ENCODE data around the gene GPATCH2L.

Gene GPATCH2L

DNA sequence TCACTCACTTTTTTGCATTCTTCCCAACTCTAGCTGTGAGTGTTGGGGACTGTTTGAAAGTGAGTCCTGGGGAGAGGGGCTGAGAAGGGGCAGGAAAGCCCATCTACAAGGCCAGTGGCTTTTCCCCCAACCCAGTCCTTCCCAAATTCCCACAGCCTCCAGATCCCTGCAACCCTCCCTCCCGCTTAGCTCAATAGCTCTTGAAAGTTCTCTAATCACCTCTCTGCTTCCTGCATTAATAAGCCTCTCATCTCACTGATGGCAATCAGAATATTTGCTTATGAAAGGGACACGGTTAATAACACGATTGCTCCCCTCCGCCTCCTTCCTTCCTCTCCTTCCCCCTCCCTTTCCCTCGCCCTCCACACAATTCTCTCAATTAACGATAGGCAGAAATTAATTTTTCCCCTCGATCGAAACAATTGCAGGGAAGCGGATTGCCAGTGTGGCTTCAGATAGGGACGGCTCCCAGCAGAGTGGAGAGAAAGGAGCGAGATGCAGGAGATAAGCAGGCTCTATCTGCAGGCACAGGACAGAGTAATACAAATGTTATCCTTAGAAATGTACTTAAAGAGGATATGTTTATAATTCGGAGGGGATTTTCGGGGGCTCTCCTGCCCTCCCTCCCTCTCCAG, 15.1 kb upstream of the GPATCH2L start:
- DNase-seq (ENCODE audit: low read depth) = no peak

DNA sequence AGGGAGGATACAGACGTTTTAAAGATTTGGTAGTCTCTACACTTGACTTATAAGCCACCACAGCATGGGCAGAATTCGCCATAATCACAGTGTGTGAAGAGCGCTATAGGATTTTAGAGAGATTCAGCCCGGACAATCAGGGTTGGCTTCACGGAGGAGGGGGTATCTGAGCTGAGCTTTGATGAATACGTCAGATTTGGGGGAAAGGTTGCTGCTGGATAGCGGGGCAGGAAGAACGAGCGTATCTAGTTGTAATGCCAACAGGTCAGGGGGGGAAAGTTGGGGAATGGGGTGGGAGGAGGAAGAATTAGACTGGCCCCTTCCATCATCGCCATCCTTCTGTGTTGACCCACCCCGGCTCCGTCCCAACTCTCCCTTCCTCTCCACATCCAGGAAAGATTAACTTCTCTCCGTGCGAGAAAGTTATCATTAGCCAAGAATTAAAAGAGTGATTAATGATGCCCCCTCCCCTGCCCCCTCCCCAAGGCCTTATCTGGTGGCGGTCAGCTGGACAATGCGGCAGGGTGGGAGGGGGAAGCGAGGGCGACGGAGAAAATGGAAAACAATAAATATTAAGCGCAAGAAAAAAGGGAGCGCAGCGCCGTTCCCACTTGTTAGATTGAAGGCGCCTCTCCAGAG, 13.5 kb upstream of the GPATCH2L start:
- DNase-seq (ENCODE audit: low read depth) = no peak

DNA sequence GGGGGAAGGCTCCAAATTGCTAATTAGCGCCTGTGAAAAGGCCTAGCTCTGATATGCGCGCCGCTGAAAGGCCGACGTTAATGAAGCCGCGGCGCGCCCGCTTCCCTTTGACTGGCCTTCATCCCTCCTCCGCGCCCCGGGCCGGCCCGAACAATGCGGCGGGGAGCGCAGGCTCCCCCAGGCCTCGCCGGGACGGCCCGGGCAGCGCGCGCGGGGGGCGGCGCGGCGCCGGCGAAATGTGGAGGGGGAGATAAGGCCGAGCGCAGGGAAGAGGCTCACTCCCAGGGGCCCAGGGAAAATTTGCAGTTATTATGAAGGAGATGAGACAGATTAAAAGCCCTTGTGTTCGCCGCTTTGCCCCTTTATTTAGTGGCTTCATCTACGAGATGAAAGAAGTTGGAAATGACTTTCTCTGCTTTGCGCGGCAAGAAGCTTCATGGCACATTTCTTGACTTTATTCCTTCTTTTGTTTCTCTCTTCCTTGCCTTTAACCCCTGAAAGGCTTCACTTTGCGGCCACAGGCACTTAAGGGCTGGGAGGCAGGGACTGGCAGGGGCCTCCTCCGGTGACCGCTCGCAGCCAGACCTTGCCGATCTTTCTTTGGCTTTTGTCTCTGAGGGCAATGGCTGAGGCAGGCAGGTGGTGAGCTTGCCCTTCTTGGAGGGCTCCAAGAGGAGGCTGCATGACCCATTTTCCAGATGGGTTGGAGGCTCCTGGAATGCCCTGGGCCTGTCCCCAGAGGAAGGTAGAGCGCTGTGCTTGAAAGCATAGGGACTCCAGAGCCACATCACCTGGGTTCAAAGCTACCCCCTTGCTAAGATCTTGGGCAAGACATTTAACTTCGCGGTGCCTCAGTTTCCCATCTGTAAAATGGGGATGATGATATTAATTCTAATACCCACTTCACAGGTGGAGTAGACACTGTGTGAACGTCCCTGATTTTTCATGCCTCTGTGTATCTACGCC, 12.7 kb upstream of the GPATCH2L start:
- no peak for DNase-seq (ENCODE audit: low read depth)

DNA sequence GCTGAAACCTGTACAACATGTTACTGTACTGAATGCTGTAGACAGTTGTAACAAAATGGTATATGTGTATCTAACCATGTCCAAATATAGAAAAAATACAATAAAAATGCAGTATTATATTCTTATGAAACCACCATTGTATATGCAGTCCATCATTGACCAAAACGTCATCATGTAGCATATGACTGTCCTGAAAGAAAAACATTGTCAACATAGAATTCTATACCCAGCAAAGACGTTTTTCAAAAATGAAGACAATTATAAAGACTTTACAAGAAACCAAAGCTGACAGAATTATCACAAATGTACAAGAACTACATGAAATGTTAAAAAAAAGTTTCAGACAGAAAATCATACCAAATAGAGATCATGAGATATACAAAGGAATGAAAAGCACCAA, 8.1 kb upstream of the GPATCH2L start:
- DNase-seq (ENCODE audit: low read depth) = no peak

DNA sequence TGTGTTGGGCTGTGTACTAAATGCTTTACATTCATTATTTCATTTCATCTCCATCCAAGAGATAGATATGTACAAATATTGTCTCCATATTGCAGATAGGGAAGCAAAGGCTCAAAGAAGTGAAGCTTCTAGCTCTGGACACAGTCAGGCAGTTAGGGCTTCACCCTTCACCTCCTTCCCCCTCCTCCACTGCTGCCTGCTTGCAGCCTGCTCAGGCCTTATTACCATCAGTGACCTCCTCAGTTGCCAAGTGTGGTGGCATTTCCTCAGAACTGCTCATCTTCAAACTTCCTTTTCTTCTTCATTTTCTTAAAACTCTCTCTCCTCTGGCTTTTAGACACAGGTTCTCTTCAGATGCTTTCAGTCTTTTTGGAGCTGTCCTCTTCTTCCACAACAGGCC, 4.7 kb upstream of the GPATCH2L start:
- no peak for DNase-seq (ENCODE audit: low read depth)

GRCh38 chr14:76149196-76149595, 2.5 kb upstream of the GPATCH2L start:
- no peak for DNase-seq (ENCODE audit: low read depth)

GRCh38 chr14:76152333-76152681, 585 bp downstream of the GPATCH2L start:
- peak; percentile 70 for DNase-seq (ENCODE audit: low read depth)

DNA sequence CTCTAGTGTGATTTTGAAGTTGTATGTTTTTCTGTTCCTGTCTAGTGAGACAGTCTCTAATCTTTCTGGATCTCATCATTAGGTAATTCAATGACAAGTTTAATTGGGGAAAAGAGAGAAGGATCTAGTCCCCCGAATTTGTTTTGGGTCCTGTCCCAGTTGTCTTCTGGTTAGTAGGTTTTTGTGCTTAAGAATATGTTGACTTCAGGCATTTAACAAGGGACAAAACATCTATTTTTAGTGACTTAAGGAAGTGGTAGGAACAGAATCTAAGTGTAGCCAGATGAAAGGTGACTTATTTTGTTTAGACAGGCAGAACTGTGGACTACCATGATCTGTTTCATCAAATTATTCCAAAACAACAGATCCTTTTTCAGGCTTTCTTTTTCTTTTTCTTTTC, 2.2 kb downstream of the GPATCH2L start:
- DNase-seq (ENCODE audit: low read depth) = no peak

DNA sequence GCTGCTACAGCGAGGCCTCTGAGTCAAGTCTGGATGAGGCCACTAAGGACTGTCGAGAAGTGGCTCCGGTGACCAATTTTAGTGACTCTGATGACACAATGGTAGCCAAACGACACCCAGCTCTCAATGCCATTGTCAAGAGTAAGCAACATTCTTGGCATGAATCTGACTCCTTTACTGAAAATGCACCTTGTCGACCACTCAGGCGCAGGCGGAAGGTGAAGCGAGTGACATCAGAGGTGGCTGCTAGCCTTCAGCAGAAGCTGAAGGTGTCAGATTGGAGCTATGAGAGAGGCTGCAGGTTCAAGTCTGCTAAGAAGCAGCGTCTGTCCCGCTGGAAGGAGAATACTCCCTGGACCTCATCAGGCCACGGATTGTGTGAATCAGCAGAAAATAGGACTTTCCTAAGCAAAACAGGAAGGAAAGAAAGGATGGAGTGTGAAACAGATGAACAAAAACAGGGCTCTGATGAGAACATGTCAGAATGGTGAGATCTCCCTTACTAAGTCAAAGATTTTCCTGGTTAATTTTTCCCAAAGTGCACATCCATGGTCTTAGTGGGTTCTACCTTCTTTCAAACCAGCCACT, 2.9 kb downstream of the GPATCH2L start:
- DNase-seq (ENCODE audit: low read depth) = no peak

GRCh38 chr14:76163668-76164363, 12.1 kb downstream of the GPATCH2L start:
- no peak for DNase-seq (ENCODE audit: low read depth)

DNA sequence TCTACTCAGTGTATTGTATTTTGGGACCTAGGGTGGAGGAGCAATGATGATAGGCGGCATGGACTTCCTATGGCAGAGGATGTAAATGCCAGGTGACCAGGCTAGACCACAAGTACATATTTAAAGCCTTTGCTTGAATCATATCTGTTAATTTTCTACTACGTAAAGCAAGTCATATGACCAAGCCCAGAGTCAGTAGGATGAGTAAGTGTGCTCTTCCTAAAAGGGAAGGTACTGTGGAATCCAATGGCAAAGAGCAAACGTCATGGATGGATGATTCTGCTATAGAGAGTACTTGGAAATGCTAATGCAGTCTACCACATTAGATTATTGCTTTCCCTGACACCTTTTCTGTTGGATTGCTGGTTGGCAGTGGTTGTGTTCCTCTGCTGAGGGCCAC, 16.8 kb downstream of the GPATCH2L start:
- DNase-seq (ENCODE audit: low read depth) = no peak

DNA sequence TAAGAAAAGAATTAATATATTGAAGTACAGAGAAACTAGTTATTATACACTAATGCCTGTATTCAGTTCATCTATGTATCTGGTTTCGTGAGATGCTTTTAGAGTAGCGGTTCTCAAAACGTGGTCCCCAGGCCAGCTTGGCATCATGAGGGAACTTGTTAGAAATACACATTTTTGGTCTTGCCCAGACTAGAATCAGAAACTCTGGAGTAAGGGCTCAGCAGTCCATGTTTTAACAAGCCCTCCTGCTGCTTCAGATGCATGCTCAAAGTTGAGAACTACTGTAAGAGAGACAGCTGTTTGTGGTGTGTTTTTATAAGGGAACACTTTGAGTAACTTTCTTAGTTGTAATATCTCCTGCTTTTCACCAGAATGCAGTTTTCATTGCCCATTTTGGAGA, 18.1 kb downstream of the GPATCH2L start:
- DNase-seq (ENCODE audit: low read depth) = no peak

DNA sequence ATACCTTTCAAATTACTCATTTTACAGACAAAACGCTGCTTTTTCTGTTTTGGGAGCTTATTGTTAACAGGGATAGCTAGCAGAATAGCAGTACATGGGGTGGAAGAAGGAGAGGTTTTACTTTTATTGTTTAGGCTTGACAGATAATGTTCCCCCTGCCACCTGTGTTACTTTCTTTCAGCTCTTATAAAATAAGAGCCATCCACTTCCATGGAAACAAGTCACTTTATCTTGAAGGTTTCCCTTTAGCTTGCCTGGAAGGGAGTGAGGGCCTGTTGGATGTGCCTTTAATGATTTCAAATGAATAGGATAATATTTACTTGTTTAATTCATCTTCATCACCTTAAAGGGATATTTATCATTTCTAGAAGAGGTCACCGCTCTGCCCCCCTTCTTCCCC, 23.3 kb downstream of the GPATCH2L start:
- no peak for DNase-seq (ENCODE audit: low read depth)

GRCh38 chr14:76175942-76176341, 24.2 kb downstream of the GPATCH2L start:
- DNase-seq (ENCODE audit: low read depth) = no peak

DNA sequence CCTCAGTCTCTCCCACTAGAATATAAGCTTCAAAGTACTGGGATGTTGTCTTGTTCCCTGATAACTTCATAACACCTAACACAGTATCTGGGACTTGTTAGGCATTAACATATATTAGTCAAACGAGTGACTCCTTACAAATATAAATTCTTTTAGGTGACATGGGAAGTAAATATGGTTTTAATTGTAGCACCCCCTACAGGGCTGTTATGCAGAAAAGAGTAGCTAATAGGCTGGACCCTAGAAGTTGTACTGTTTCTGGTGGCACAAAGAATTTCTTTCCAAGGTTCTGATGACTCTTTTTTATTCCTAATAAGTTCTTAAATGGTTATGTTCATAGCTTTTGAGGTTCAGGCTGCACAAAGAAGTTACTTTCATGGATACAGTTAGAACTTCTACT, 29.8 kb downstream of the GPATCH2L start:
- DNase-seq (ENCODE audit: low read depth) = no peak

DNA sequence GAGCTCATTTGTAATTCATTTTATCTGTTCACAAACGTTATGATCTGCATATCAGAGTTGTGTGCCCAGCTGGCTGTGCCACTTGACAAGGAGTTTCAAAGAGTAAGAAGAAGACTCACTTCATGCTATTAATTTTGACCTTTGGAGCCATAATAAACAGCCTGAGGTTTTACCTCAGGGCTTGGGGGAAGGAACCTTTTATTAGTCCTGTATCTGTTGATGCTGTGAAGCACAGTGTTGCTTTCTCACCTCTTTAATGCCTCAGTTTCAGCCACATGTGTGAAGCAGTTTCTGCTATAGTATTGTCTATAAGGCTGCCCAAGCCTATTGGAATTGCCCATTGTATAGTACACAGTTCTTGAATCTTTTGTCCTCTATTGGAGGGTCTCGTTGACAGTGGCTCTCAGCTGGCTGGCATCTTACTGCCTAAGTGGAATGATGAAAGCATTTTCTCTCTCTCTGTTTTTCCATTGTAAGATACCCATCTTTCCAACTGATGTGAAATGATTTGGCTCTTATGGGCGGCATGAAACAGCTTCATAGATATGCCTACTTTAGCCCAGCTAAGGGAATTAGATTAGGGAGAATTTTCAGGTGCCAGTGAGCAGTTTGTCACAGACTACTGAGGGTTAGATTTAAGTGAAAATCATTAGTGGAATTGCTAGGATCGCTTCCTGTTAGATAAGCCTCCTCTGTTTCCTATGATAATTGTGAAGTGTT, 34.7 kb downstream of the GPATCH2L start:
- no peak for DNase-seq (ENCODE audit: low read depth)

GRCh38 chr14:76191297-76191696, 39.6 kb downstream of the GPATCH2L start:
- DNase-seq (ENCODE audit: low read depth) = no peak

DNA sequence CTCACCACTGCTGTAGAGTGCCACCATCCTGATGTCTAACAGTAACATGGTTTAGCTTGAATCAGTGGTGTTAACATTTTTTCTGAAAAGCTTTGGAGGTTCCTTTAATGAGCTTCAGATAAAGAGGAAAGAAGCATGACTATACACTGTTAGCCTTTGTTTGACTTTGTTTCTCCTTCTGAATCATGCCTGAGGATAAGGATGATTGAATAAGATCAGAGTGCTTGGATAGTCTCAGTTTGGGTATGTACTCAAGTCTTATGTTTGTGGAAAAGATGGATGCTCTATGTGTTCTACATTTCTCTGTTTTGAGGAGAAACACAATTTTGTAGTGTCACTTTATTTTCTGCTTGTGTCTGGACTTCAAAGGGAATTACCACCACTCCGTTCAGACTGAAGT, 42.0 kb downstream of the GPATCH2L start:
- DNase-seq (ENCODE audit: low read depth) = no peak

- DNase-seq (ENCODE audit: low read depth) = no peak
Observed at GRCh38 chr14:76194327-76194726, 42.6 kb downstream of the GPATCH2L start.

- DNase-seq (ENCODE audit: low read depth) = no peak
Observed at GRCh38 chr14:76195003-76195402, 43.3 kb downstream of the GPATCH2L start.

DNA sequence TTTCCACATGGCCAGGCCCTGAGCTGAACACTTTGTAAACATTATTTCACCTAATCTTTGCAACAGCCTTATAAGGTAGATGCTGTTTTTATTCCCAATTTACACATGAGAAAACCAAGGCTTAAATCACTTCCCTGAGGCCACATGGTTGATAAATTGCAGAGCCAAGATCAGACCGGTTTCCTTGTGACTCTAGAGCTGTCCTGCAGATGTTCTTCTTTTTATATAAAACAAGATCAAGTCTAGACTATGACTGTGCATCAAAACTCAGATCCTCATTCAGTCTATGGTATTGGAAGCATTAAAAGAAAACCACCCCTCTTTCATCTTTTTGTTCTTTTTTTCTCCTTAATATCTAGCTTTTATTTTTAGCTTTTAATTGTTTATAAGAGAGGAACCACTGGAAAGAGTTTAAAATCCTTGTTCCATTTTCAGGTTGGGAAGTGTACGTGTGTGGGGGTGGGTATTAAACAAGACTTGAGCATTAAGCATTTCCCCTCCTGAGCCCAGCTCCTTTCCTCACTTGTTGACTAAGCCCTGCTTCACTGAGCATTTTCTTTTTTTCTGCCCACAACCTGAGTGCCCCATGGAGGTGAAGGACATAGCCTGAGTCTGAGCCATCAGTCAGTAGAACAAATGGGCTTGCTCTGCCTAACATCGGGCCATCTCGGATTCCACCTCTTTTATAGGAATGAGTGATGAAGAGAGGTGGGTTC, 45.4 kb downstream of the GPATCH2L start:
- DNase-seq (ENCODE audit: low read depth) = no peak
